ENCODE measurements around the gene BCL2L2.

- no peak for TF ChIP-seq CTCF (IDR thresholded peaks at IDR 0.05; ENCODE audit: insufficient read depth, low read length)
- TF ChIP-seq REST (IDR thresholded peaks at IDR 0.05; ENCODE audit: insufficient replicate concordance, low read depth) = no peak
- no peak for TF ChIP-seq POLR2AphosphoS5 (IDR thresholded peaks at IDR 0.05; ENCODE audit: low read depth)
- TF ChIP-seq GABPA (IDR thresholded peaks at IDR 0.05; ENCODE audit: low read depth) = no peak
- TF ChIP-seq SPI1 (IDR thresholded peaks at IDR 0.05; ENCODE audit: borderline replicate concordance, low read depth) = no peak
Observed at GRCh38 chr14:23346693-23347405, 40.2 kb downstream of the BCL2L2 start.
